HepG2 (cell line): Measurements from ENCODE around the gene CNTD1. TPM values are rescaled to one million over a fixed set of nuclear protein-coding genes. Genes with fewer than 3 reads are reported as not detected.

Source experiments
- ATAC-seq: fragments of 200-7000 bp; cut with Tn5 transposase; 3 replicates; pipeline ENCODE4 v1.9.1; 2020; ENCODE audit warnings: mild to moderate bottlenecking, moderate library complexity
- BruUV-seq: library from RNA; stranded (reverse); fragments of 400-500 nt; replicated peaks from 2 replicates; lab custom pipeline; 2021; lab: Mats Ljungman, UMichigan
- CTCF ChIA-PET: fragments of 300-600 bp; formaldehyde crosslinking; extraction: SDS; loops from one replicate; lab custom pipeline; 2021; ENCODE audit warnings: low total read pairs, inconsistent platforms, low intra/inter-chr PET ratio; lab: Yijun Ruan, JAX
- POLR2A ChIA-PET: fragments of 350-600 bp; sonication (Branson Sonifier 250); formaldehyde crosslinking; loops from one replicate; lab custom pipeline; 2020; ENCODE audit warnings: antibody characterized with exemption, inconsistent platforms; lab: Yijun Ruan, JAX
- DNase-seq: peaks from one replicate; pipeline ENCODE4 v3.0.0-alpha.2; 2015; ENCODE audit warnings: low spot score
- FAIRE-seq: peaks from 3 replicates; lab custom pipeline; 2011; peaks lifted over from hg19 to GRCh38; lab: Jason Lieb, UNC
- H2AFZ ChIP-seq: one replicate; pipeline ENCODE4 v1.6.1; 2011; ENCODE audit warnings: low read length, inconsistent platforms
- H3K27ac ChIP-seq: fragments of 300-600 bp; 3 replicates; pipeline ENCODE4 v1.8.0; 2011; ENCODE audit warnings: mixed run types, mild to moderate bottlenecking, mixed read lengths, low read length, inconsistent platforms; ENCODE audit not compliant: insufficient read depth; ENCODE audit errors: extremely low read length
- H3K27me3 ChIP-seq, 2 experiments: fragments of 200-600 bp in 1 of 2; 2 replicates in 1 of 2; 3 replicates in 1 of 2; pipeline versions ENCODE4 v1.6.0 to v1.8.0; 2011; ENCODE audit warnings: low read length in 2 of 2, mild to moderate bottlenecking in 2 of 2, moderate library complexity in 2 of 2, inconsistent platforms in 1 of 2; ENCODE audit not compliant: insufficient read depth in 2 of 2, control insufficient read depth in 1 of 2
- H3K36me3 ChIP-seq, 2 experiments: fragments of 200-600 bp in 1 of 2; replicated peaks in 1 of 2; 2 replicates in 1 of 2; 3 replicates in 1 of 2; pipeline versions ENCODE4 v1.5.1 to v1.8.0; 2011; ENCODE audit warnings: low read length in 2 of 2, inconsistent platforms in 1 of 2; ENCODE audit not compliant: insufficient read depth in 2 of 2, control insufficient read depth in 1 of 2
- H3K4me1 ChIP-seq: 2 replicates; pipeline ENCODE4 v1.5.1; 2012; ENCODE audit warnings: low read length, inconsistent platforms; ENCODE audit not compliant: insufficient read depth
- H3K4me2 ChIP-seq: 2 replicates; pipeline ENCODE4 v1.6.0; 2011; ENCODE audit warnings: low read depth, low read length, inconsistent platforms
- H3K4me3 ChIP-seq, 3 experiments: fragments of 200-600 bp in 1 of 3; sonication (generic), shearing (Covaris generic) in 1 of 3; replicated peaks in 1 of 3; 2 replicates each; pipeline ENCODE4 v1.5.1; 2011 to 2016; ENCODE audit warnings: low read length in 3 of 3, inconsistent platforms in 2 of 3, low read depth in 2 of 3, mild to moderate bottlenecking in 2 of 3, control low read depth in 1 of 3, mixed read lengths in 1 of 3; ENCODE audit not compliant: insufficient read depth in 1 of 3
- H3K79me2 ChIP-seq: one replicate; pipeline ENCODE4 v1.6.1; 2011; ENCODE audit warnings: low read length, inconsistent platforms; ENCODE audit not compliant: insufficient read depth
- H3K9ac ChIP-seq: 2 replicates; pipeline ENCODE4 v1.6.0; 2011; ENCODE audit warnings: mild to moderate bottlenecking, low read depth, low read length, inconsistent platforms; ENCODE audit not compliant: insufficient read depth
- H3K9me3 ChIP-seq: 2 replicates; pipeline ENCODE4 v1.5.1; 2012; ENCODE audit warnings: mild to moderate bottlenecking, low read length
- H4K20me1 ChIP-seq: 2 replicates; pipeline ENCODE4 v1.6.0; 2011; ENCODE audit warnings: inconsistent platforms, mild to moderate bottlenecking, low read length, moderate library complexity; ENCODE audit not compliant: insufficient read depth
- AGO1 ChIP-seq: fragments of 200-400 bp; formaldehyde crosslinking; IDR thresholded peaks from 2 replicates; pipeline ENCODE4 v1.6.1; 2017; ENCODE audit warnings: mild to moderate bottlenecking, low read depth, low read length, moderate library complexity; ENCODE audit not compliant: poor library complexity, severe bottlenecking
- DZIP1 ChIP-seq: sonication (generic); formaldehyde crosslinking; IDR thresholded peaks from 2 replicates; pipeline ENCODE4 v1.5.0; 2020; ENCODE audit warnings: mild to moderate bottlenecking, missing genetic modification reagents
- HNF1B ChIP-seq: sonication (generic); formaldehyde crosslinking; IDR thresholded peaks from 2 replicates; pipeline ENCODE4 v1.5.1; 2020; ENCODE audit warnings: mild to moderate bottlenecking, moderate library complexity, missing genetic modification reagents
- HNF4A ChIP-seq: sonication (generic); formaldehyde crosslinking; IDR thresholded peaks from 2 replicates; pipeline ENCODE4 v1.4.0; 2020; ENCODE audit warnings: missing genetic modification reagents
- HNF4G ChIP-seq, 2 experiments: sonication (generic) in 1 of 2; formaldehyde crosslinking in 1 of 2; IDR thresholded peaks; 2 replicates each; pipeline versions ENCODE4 v1.4.0 to v1.6.1; 2011 to 2020; ENCODE audit warnings: borderline replicate concordance in 2 of 2, low read depth in 2 of 2, mild to moderate bottlenecking in 2 of 2, low read length in 1 of 2, missing genetic modification reagents in 1 of 2, moderate library complexity in 1 of 2
- HOXA3 ChIP-seq: sonication (generic); formaldehyde crosslinking; IDR thresholded peaks from 2 replicates; pipeline ENCODE4 v1.5.0; 2020; ENCODE audit warnings: missing genetic modification reagents
- LBX2 ChIP-seq: sonication (generic); formaldehyde crosslinking; IDR thresholded peaks from 2 replicates; pipeline ENCODE4 v1.5.0; 2020; ENCODE audit warnings: missing genetic modification reagents, mild to moderate bottlenecking, borderline replicate concordance
- LRRFIP1 ChIP-seq: sonication (generic); formaldehyde crosslinking; conservative IDR thresholded peaks from 2 replicates; pipeline ENCODE4 v1.4.0; 2020; ENCODE audit warnings: missing genetic modification reagents
- NFKBIZ ChIP-seq: IDR thresholded peaks from 2 replicates; pipeline ENCODE4 v1.6.1; 2018; ENCODE audit warnings: missing genetic modification reagents, missing compliant biosample characterization
- PCBP2 ChIP-seq: fragments of 200-400 bp; formaldehyde crosslinking; optimal IDR thresholded peaks from 2 replicates; pipeline ENCODE3; 2018; ENCODE audit warnings: low read length, low read depth; ENCODE audit not compliant: poor library complexity, severe bottlenecking
- RARA ChIP-seq: IDR thresholded peaks from 2 replicates; pipeline ENCODE4 v1.6.1; 2016; ENCODE audit warnings: missing genetic modification reagents, missing compliant biosample characterization
- SATB2 ChIP-seq: sonication (generic); formaldehyde crosslinking; IDR thresholded peaks from 2 replicates; pipeline ENCODE4 v1.5.0; 2020; ENCODE audit warnings: missing genetic modification reagents
- ZMYM3 ChIP-seq: sonication (generic); formaldehyde crosslinking; IDR thresholded peaks from 2 replicates; pipeline ENCODE4 v1.5.1; 2020; ENCODE audit warnings: mild to moderate bottlenecking, missing genetic modification reagents
- ZNF292 ChIP-seq: sonication (generic); formaldehyde crosslinking; IDR thresholded peaks from 2 replicates; pipeline ENCODE4 v1.8.1; 2022; ENCODE audit warnings: mild to moderate bottlenecking, low read depth, missing genetic modification reagents, borderline replicate concordance
- WGBS: methylation state at CpG from one replicate; pipeline ENCODE4 v1.1.6; 2017; ENCODE audit warnings: low lambda C conversion rate; 5-methylcytosine and 5-hydroxymethylcytosine counted together
- in situ Hi-C: cut with HindIII; loops from 2 replicates; pipeline ENCODE4 v1.10.0; 2017; ENCODE audit warnings: low pct_unique_long_range_greater_than_20kb; ENCODE audit not compliant: extremely low pct_ligation_motif_present
- intact Hi-C: fragments of 100-400 bp; cut with micrococcal nuclease; formaldehyde crosslinking; loops from one replicate; pipeline ENCODE4 v1.10.0; 2022; ENCODE audit not compliant: unreplicated experiment
- polyA plus RNA-seq, 8 experiments: library from polyadenylated mRNA; depleted of rRNA in 3 of 8; stranded (reverse) in 7 of 8; unstranded in 1 of 8; fragments of >200 nt; fragmentation: Illumina TruSeq in 4 of 8; extraction: Trizol in 4 of 8; gene quantifications; 2 replicates each; pipeline versions ENCODE4 v1.2.1 to v1.2.3, GENCODE V29; 2011 to 2016; ENCODE audit warnings: low read depth in 4 of 8, missing spikeins in 1 of 8, mixed read lengths in 1 of 8; ENCODE audit not compliant: insufficient read depth in 1 of 8
- total RNA-seq, 5 experiments: library from RNA; depleted of rRNA; stranded (reverse); fragments of >200 nt; fragmentation: Illumina TruSeq; extraction: Trizol; gene quantifications; 2 replicates each; pipeline ENCODE4 v1.2.3, GENCODE V29; 2016; ENCODE audit warnings: low read depth in 1 of 5

CNTD1 gene
- total and polyA plus RNA-seq, 2 of the 13 experiments (the other 11 are each of a cell fraction or from before 2014, with no cell fraction given) = 0.11 to 0.15 TPM

- 0 out of 2 replicates have a peak, but pooled peaks have one; percentile 8 for TF ChIP-seq DZIP1 (CRISPR knock-in tag)
- TF ChIP-seq HNF1B (CRISPR knock-in tag) = peak; percentile 31; the same call in 1 of the 2 replicates
- peak; percentile 2 for TF ChIP-seq AGO1
Measured at GRCh38 chr17:42761638-42762037, 37.0 kb upstream of the CNTD1 start (continued).

- no TSS peak for BruUV-seq
- peaks cover 0 to 12% of the 10 kb centered on the region in 2 experiments; a peak in 2 of 5 replicates for H3K27me3 ChIP-seq
- no peaks in the 10 kb centered on the region for H3K36me3 ChIP-seq
- peaks cover 55% of the 10 kb centered on the region for H3K4me1 ChIP-seq
- H3K9me3 ChIP-seq = no peaks in the 10 kb centered on the region
- intact Hi-C loops = no loop called here
- H3K27ac ChIP-seq = peak overlapping the region; percentile 37
- no peak overlapping the region for H3K4me3 ChIP-seq
- H3K79me2 ChIP-seq = no peaks in the 10 kb centered on the region
- WGBS = 28% methylated on average over 6 of the region's 6 CpGs
- 0 out of 2 replicates have a peak overlapping the region, but pooled peaks have one; percentile 18 for H3K4me2 ChIP-seq
- in situ Hi-C loops = no loop called here
- DNase-seq = peak; percentile 81
- ChIA-PET CTCF (no interaction called here), POLR2A (interaction anchor here (0.7 to 1.9 kb wide), 7 partner anchors 11 to 201 kb away, joined by 3 to 21 read pairs (median 6); partner anchors contain the start of genes COA3, EZH1 and WNK4)
- ATAC-seq = peak; percentile 57
- no peaks in the 10 kb centered on the region for H4K20me1 ChIP-seq
- H3K9ac ChIP-seq = no peak overlapping the region; the same call in 1 of the 2 replicates
- FAIRE-seq = peak; percentile 88
- no peak overlapping the region for H2AFZ ChIP-seq
- TF ChIP-seq LRRFIP1 (CRISPR knock-in tag) = no peak
- peak; percentile 38; the same call in 1 of the 2 replicates for TF ChIP-seq NFKBIZ (CRISPR knock-in tag)
- TF ChIP-seq ZMYM3 = peak; percentile 70
- peak; percentile 73 for TF ChIP-seq HNF4A (CRISPR knock-in tag)
- TF ChIP-seq SATB2 (CRISPR knock-in tag) = no peak
- TF ChIP-seq PCBP2 = no peak
- peak; percentile 76 for TF ChIP-seq HNF4G (IDR thresholded peaks at IDR 0.05; ENCODE audit: borderline replicate concordance, low read depth, low read length)
- TF ChIP-seq HNF4G (CRISPR knock-in tag; IDR thresholded peaks at IDR 0.05; ENCODE audit: borderline replicate concordance, low read depth) = no peak
- 0 out of 2 replicates have a peak, but pooled peaks have one; percentile 10 for TF ChIP-seq RARA
- no peak for TF ChIP-seq LBX2
- peak; percentile 28; the same call in 1 of the 2 replicates for TF ChIP-seq ZNF292
- TF ChIP-seq HOXA3 (CRISPR knock-in tag) = peak; percentile 49; the same call in 1 of the 2 replicates
Measured at GRCh38 chr17:42766124-42766523, 32.5 kb upstream of the CNTD1 start.
